CD14-positive monocyte (primary cell): ENCODE results near the gene ENDOV. TPM values are rescaled to one million over a fixed set of nuclear protein-coding genes. Genes with fewer than 3 reads are reported as not detected.

ENCODE experiments used
- DNase-seq, 3 donors: peaks; one replicate each; pipeline ENCODE4 v3.0.0-alpha.2; 2011 to 2022
- H2AFZ ChIP-seq: 2 replicates; pipeline ENCODE4 v1.6.0; 2012; ENCODE audit warnings: mild to moderate bottlenecking, low read depth, low read length, inconsistent platforms; ENCODE audit not compliant: insufficient read depth, poor library complexity, severe bottlenecking
- H3K27ac ChIP-seq, 2 donors: 1 replicate in 1 of 2; 2 replicates in 1 of 2; pipeline ENCODE4 v1.5.1; 2012 to 2013; ENCODE audit warnings: low read length in 2 of 2, control low read depth in 1 of 2, inconsistent platforms in 1 of 2, low read depth in 1 of 2, mild to moderate bottlenecking in 1 of 2
- H3K27me3 ChIP-seq, 2 donors: one replicate each; pipeline versions ENCODE4 v1.6.0 to v1.6.1; 2011 to 2013; ENCODE audit warnings: low read length in 2 of 2; ENCODE audit not compliant: control insufficient read depth in 2 of 2, insufficient read depth in 2 of 2
- H3K36me3 ChIP-seq, 2 donors: replicated peaks in 1 of 2; 1 replicate in 1 of 2; 2 replicates in 1 of 2; pipeline versions ENCODE4 v1.5.1 to v1.6.1; 2012 to 2013; ENCODE audit warnings: low read length in 2 of 2, control low read depth in 1 of 2, inconsistent platforms in 1 of 2, mild to moderate bottlenecking in 1 of 2; ENCODE audit not compliant: insufficient read depth in 2 of 2, control insufficient read depth in 1 of 2
- H3K4me1 ChIP-seq, 2 donors: 1 replicate in 1 of 2; 2 replicates in 1 of 2; pipeline versions ENCODE4 v1.5.1 to v1.6.1; 2012 to 2013; ENCODE audit warnings: low read length in 2 of 2, control low read depth in 1 of 2, inconsistent platforms in 1 of 2, mild to moderate bottlenecking in 1 of 2, moderate library complexity in 1 of 2; ENCODE audit not compliant: insufficient read depth in 2 of 2, control insufficient read depth in 1 of 2
- H3K4me2 ChIP-seq: replicated peaks from 2 replicates; pipeline ENCODE3; 2012; ENCODE audit warnings: low read length, moderate library complexity, mild to moderate bottlenecking; ENCODE audit not compliant: poor library complexity, severe bottlenecking; ENCODE audit errors: extremely low read depth
- H3K4me3 ChIP-seq, 3 experiments: fragments of 200-600 bp in 1 of 3; sonication (generic) in 1 of 3; replicated peaks in 1 of 3; 1 replicate in 2 of 3; 2 replicates in 1 of 3; pipeline ENCODE4 v1.5.1; 2011 to 2013; ENCODE audit warnings: low read length in 3 of 3, mild to moderate bottlenecking in 3 of 3, control low read depth in 2 of 3, low read depth in 2 of 3, inconsistent platforms in 1 of 3, moderate library complexity in 1 of 3
- H3K79me2 ChIP-seq: 2 replicates; pipeline ENCODE4 v1.6.0; 2012; ENCODE audit warnings: mild to moderate bottlenecking, control low read depth, inconsistent platforms, low read length, moderate library complexity; ENCODE audit not compliant: insufficient read depth
- H3K9ac ChIP-seq: 2 replicates; pipeline ENCODE4 v1.6.0; 2017; ENCODE audit warnings: low read length, mild to moderate bottlenecking; ENCODE audit not compliant: insufficient read depth, poor library complexity, severe bottlenecking
- H3K9me3 ChIP-seq, 2 donors: replicated peaks in 1 of 2; 1 replicate in 1 of 2; 2 replicates in 1 of 2; pipeline versions ENCODE4 v1.5.1 to v1.6.1; 2012 to 2013; ENCODE audit warnings: low read length in 2 of 2, control low read depth in 1 of 2; ENCODE audit not compliant: control insufficient read depth in 1 of 2, insufficient read depth in 1 of 2
- H4K20me1 ChIP-seq: 2 replicates; pipeline ENCODE4 v1.6.0; 2012; ENCODE audit warnings: mild to moderate bottlenecking, low read length, control low read depth, moderate library complexity; ENCODE audit not compliant: insufficient read depth
- H3K27ac Mint-ChIP-seq, 7 donors: one replicate each; pipeline ENCODE4 v1.8.0; 2020; ENCODE audit warnings: mild to moderate bottlenecking in 7 of 7, mixed read lengths in 7 of 7, moderate library complexity in 6 of 7, inconsistent platforms in 2 of 7
- H3K27me3 Mint-ChIP-seq, 3 donors: one replicate each; pipeline ENCODE4 v1.8.0; 2021 to 2022; ENCODE audit warnings: low read depth in 3 of 3, mild to moderate bottlenecking in 3 of 3, mixed read lengths in 3 of 3, moderate library complexity in 3 of 3, inconsistent platforms in 1 of 3
- H3K36me3 Mint-ChIP-seq, 2 donors: one replicate each; pipeline ENCODE4 v1.8.0; 2020; ENCODE audit warnings: mixed read lengths in 2 of 2, inconsistent platforms in 1 of 2, mild to moderate bottlenecking in 1 of 2
- H3K4me1 Mint-ChIP-seq: one replicate; pipeline ENCODE4 v1.8.0; 2020; ENCODE audit warnings: mild to moderate bottlenecking, mixed read lengths
- H3K4me3 Mint-ChIP-seq, 2 donors: one replicate each; pipeline ENCODE4 v1.8.0; 2020; ENCODE audit warnings: mild to moderate bottlenecking in 2 of 2, mixed read lengths in 2 of 2, moderate library complexity in 1 of 2
- H3K9me3 Mint-ChIP-seq, 7 donors: one replicate each; pipeline ENCODE4 v1.8.0; 2020 to 2022; ENCODE audit warnings: mixed read lengths in 7 of 7, mild to moderate bottlenecking in 6 of 7, moderate library complexity in 6 of 7, inconsistent platforms in 2 of 7
- WGBS: methylation state at CpG from one replicate; pipeline ENCODE4 v1.1.5; 2013; ENCODE audit warnings: missing lambda C conversion rate; ENCODE audit not compliant: insufficient coverage; 5-methylcytosine and 5-hydroxymethylcytosine counted together
- intact Hi-C, 2 donors: fragments of 100-400 bp; cut with micrococcal nuclease; formaldehyde crosslinking; loops; one replicate each; pipeline versions ENCODE4 v1.15.0 to v1.15.1; 2023
- polyA plus RNA-seq, 3 donors: library from polyadenylated mRNA; depleted of rRNA in 1 of 3; unstranded in 2 of 3; stranded (reverse) in 1 of 3; fragments of 300-500 nt in 2 of 3; fragments of >200 nt in 1 of 3; fragmentation: Illumina TruSeq in 2 of 3; gene quantifications; 1 replicate in 2 of 3; 2 replicates in 1 of 3; pipeline ENCODE4 v1.2.3, GENCODE V29; 2012 to 2021
- TF ChIP-seq, protein P1 (sequence below): fragments of 200-600 bp; IDR thresholded peaks from one replicate; pipeline ENCODE4 v1.8.0; 2022; ENCODE audit warnings: antibody characterized with exemption, mild to moderate bottlenecking

Gene ENDOV
- polyA plus RNA-seq, 3 donors = 10.4 to 15.7 (median 13.3) TPM

GRCh38 chr17:80451104-80451775, 36.3 kb downstream of the ENDOV start:
- Histone ChIP-seq H4K20me1 (no peaks in the 10 kb centered on the region), H3K27me3 (no peaks in the 10 kb centered on the region), H2AFZ (no peak overlapping the region), H3K4me3 (no peak overlapping the region), H3K4me2 (no peak overlapping the region), H3K9me3 (no peaks in the 10 kb centered on the region), H3K79me2 (no peaks in the 10 kb centered on the region), H3K9ac (no peak overlapping the region), H3K36me3 (no peaks in the 10 kb centered on the region), H3K27ac (no peak overlapping the region), H3K4me1 (peaks cover 14 to 21% of the 10 kb centered on the region in 2 donors)
- intact Hi-C loops = loop anchor here in 1 of 2 donors (5.0 kb wide), 1 partner anchor 34 kb away; the partner anchor contains the start of gene ENDOV
- 82% methylated on average over 8 of the region's 9 CpGs for WGBS
- Mint-ChIP-seq H3K4me1 (peaks cover 22% of the 10 kb centered on the region), H3K27ac (peak overlapping the region in 1 of 7 donors; percentile 4), H3K27me3 (peaks cover 1 to 7% (median 5%) of the 10 kb centered on the region in 3 donors), H3K4me3 (no peak overlapping the region), H3K9me3 (peaks cover 2 to 9% (median 6%) of the 10 kb centered on the region in 7 donors), H3K36me3 (no peaks in the 10 kb centered on the region)
- TF ChIP-seq, protein P1, sequence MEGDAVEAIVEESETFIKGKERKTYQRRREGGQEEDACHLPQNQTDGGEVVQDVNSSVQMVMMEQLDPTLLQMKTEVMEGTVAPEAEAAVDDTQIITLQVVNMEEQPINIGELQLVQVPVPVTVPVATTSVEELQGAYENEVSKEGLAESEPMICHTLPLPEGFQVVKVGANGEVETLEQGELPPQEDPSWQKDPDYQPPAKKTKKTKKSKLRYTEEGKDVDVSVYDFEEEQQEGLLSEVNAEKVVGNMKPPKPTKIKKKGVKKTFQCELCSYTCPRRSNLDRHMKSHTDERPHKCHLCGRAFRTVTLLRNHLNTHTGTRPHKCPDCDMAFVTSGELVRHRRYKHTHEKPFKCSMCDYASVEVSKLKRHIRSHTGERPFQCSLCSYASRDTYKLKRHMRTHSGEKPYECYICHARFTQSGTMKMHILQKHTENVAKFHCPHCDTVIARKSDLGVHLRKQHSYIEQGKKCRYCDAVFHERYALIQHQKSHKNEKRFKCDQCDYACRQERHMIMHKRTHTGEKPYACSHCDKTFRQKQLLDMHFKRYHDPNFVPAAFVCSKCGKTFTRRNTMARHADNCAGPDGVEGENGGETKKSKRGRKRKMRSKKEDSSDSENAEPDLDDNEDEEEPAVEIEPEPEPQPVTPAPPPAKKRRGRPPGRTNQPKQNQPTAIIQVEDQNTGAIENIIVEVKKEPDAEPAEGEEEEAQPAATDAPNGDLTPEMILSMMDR = no peak
- no peak for DNase-seq

GRCh38 chr17:80452173-80452915, 37.4 kb downstream of the ENDOV start:
- Histone ChIP-seq H4K20me1 (no peaks in the 10 kb centered on the region), H3K27ac (no peak overlapping the region), H2AFZ (no peak overlapping the region), H3K79me2 (no peaks in the 10 kb centered on the region), H3K4me1 (peaks cover 17 to 25% of the 10 kb centered on the region in 2 donors), H3K9me3 (no peaks in the 10 kb centered on the region), H3K9ac (no peak overlapping the region), H3K36me3 (no peaks in the 10 kb centered on the region), H3K4me3 (no peak overlapping the region), H3K27me3 (peaks cover 0 to 2% of the 10 kb centered on the region in 2 donors), H3K4me2 (no peak overlapping the region)
- peaks cover 2 to 9% (median 6%) of the 10 kb centered on the region in 7 donors for H3K9me3 Mint-ChIP-seq
- no peak for DNase-seq
- intact Hi-C loops = loop anchor here in 1 of 2 donors (5.0 kb wide), 1 partner anchor 35 kb away; the partner anchor contains the start of gene ENDOV
- peak overlapping the region in 1 of 7 donors; percentile 25 for H3K27ac Mint-ChIP-seq
- peaks cover 22% of the 10 kb centered on the region for H3K4me1 Mint-ChIP-seq
- H3K4me3 Mint-ChIP-seq = no peak overlapping the region
- TF ChIP-seq, protein P1 = no peak
- H3K27me3 Mint-ChIP-seq = peaks cover 3 to 12% (median 11%) of the 10 kb centered on the region in 3 donors
- H3K36me3 Mint-ChIP-seq = no peaks in the 10 kb centered on the region
- 84% methylated on average over 14 of the region's 14 CpGs for WGBS
